GM06990 (cell line): ENCODE data around the gene SLC16A3.
"Not testable (repeated sequence)": the region's sequence is repeated elsewhere in the genome, so short reads cannot be mapped to it uniquely, and the experiment has no call there.

Source experiments
- DNase-seq: peaks from one replicate; pipeline ENCODE4 v3.0.0-alpha.2; 2011; ENCODE audit not compliant: insufficient read length; ENCODE audit errors: extremely low read depth
- H3K27me3 ChIP-seq: replicated peaks from 2 replicates; pipeline ENCODE4 v1.6.0; 2011; ENCODE audit warnings: low read length; ENCODE audit not compliant: control insufficient read depth, insufficient read depth
- H3K36me3 ChIP-seq: 2 replicates; pipeline ENCODE4 v1.5.1; 2011; ENCODE audit warnings: low read length; ENCODE audit not compliant: control insufficient read depth, insufficient read depth
- H3K4me3 ChIP-seq: replicated peaks from 2 replicates; pipeline ENCODE4 v1.5.1; 2011; ENCODE audit warnings: low read depth, mild to moderate bottlenecking, control low read depth, low read length
- CTCF ChIP-seq: IDR thresholded peaks from 2 replicates; pipeline ENCODE4 v1.5.1; 2011; ENCODE audit warnings: low read length, control low read depth, mild to moderate bottlenecking, inconsistent platforms; ENCODE audit not compliant: insufficient read depth, poor library complexity, severe bottlenecking

Gene SLC16A3

GRCh38 chr17:82252511-82253178, 23.8 kb downstream of the SLC16A3 start:
- no peak for DNase-seq
- H3K36me3 ChIP-seq = peaks cover 52% of the 10 kb centered on the region
- H3K27me3 ChIP-seq = no peaks in the 10 kb centered on the region
- no peak overlapping the region for H3K4me3 ChIP-seq
- no peak for TF ChIP-seq CTCF

DNA sequence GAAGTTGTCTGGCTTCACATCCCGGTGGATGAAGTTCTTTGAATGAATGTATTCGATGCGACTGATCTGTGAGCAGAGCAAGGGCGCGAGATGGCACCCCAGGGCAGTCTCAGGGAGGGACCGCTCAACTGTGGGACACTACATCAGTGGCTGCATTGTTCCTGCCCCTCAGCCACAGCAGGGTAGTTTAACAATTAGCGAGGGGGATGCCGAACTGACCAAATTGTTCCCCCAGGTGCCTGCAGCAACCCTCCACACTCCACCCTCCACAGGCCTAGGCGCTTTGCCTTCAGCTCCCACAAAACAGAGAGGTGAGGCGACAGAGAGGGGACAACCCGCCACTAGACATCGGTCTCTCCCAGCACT, 24.3 kb downstream of the SLC16A3 start:
- Histone ChIP-seq H3K4me3 (no peak overlapping the region), H3K27me3 (no peaks in the 10 kb centered on the region), H3K36me3 (peaks cover 51% of the 10 kb centered on the region)
- TF ChIP-seq CTCF = no peak
- no peak for DNase-seq

GRCh38 chr17:82254096-82254495, 25.3 kb downstream of the SLC16A3 start:
- peaks cover 55% of the 10 kb centered on the region for H3K36me3 ChIP-seq

GRCh38 chr17:82254746-82255145, 25.9 kb downstream of the SLC16A3 start:
- H3K36me3 ChIP-seq = peaks cover 51% of the 10 kb centered on the region
- not testable (repeated sequence) for H3K4me3 ChIP-seq, H3K27me3 ChIP-seq, DNase-seq

More at GRCh38 chr17:82254096-82254495, 25.3 kb downstream of the SLC16A3 start:
- DNase-seq, H3K4me3 ChIP-seq, H3K27me3 ChIP-seq: not testable (repeated sequence)

- H3K36me3 ChIP-seq = peaks cover 48% of the 10 kb centered on the region
- TF ChIP-seq CTCF = no peak
- no peak overlapping the region for H3K4me3 ChIP-seq
- H3K27me3 ChIP-seq = no peaks in the 10 kb centered on the region
- DNase-seq = no peak
These were observed 26.6 kb downstream of the SLC16A3 start for GRCh38 chr17:82255402-82255972.

DNA sequence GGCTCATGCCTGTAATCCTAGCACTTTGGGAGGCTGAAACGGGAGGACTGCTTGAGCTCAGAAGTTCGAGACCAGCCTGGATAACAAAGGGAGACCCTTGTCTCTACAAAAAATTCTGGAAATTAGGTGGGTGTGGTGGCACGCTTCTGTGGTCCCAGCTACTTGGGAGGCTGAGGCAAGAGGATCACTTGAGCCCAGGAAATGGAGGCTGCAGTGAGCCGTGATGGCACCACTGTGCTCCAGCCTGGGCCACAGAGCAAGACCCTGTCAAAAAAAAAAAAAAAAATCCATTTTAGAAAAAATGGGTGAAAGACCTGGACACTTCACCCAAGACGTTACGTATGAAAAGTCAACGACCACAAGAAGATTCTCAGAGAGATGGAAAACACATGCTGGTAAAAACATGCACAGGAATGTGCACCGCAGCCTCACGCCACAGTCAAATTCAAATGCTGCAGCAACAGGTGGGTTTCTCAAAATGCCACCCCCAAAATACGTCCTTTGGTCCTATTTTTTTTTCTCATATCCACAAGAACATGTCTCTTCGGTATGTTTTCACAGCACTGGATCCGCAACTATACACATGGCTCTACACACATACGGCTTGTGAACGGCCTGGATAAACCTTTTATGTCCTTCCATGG, 27.5 kb downstream of the SLC16A3 start:
- TF ChIP-seq CTCF = no peak
- H3K27me3 ChIP-seq = no peaks in the 10 kb centered on the region
- no peak for DNase-seq
- peaks cover 48% of the 10 kb centered on the region for H3K36me3 ChIP-seq
- H3K4me3 ChIP-seq = no peak overlapping the region
